Activated T-cell treated with anti-CD3 and anti-CD28 coated beads for 24 hours (primary cell): Measurements from ENCODE around the gene CNOT2.

Experiments used
- DNase-seq: peaks from one replicate; pipeline ENCODE4 v3.0.0-alpha.2; 2020; ENCODE audit warnings: low read depth

Gene CNOT2

GRCh38 chr12:70251661-70252060 is 8.4 kb downstream of the CNOT2 start:
- DNase-seq, result no peak

GRCh38 chr12:70252832-70253231 is 9.6 kb downstream of the CNOT2 start:
- no peak for DNase-seq

- DNase-seq, result no peak
These were observed 11.0 kb downstream of the CNOT2 start for GRCh38 chr12:70254225-70254624.

- DNase-seq, result no peak
These were observed 11.6 kb downstream of the CNOT2 start for GRCh38 chr12:70254846-70255245.

GRCh38 chr12:70255311-70255710 is 12.1 kb downstream of the CNOT2 start:
- DNase-seq, result no peak

GRCh38 chr12:70258605-70259403 is 15.6 kb downstream of the CNOT2 start:
- no peak for DNase-seq

GRCh38 chr12:70260646-70261045 is 17.4 kb downstream of the CNOT2 start:
- DNase-seq, result no peak

- no peak for DNase-seq
These were observed 21.0 kb downstream of the CNOT2 start for GRCh38 chr12:70264067-70264867.

GRCh38 chr12:70265132-70265531 is 21.9 kb downstream of the CNOT2 start:
- no peak for DNase-seq

- DNase-seq, result no peak
These were observed 24.3 kb downstream of the CNOT2 start for GRCh38 chr12:70267550-70267949.

- DNase-seq, result no peak
These were observed 25.7 kb downstream of the CNOT2 start for GRCh38 chr12:70268972-70269371.

GRCh38 chr12:70270108-70270507 is 26.9 kb downstream of the CNOT2 start:
- no peak for DNase-seq

- DNase-seq, result no peak
These were observed 27.8 kb downstream of the CNOT2 start for GRCh38 chr12:70271025-70271424.

GRCh38 chr12:70272510-70272909 is 29.3 kb downstream of the CNOT2 start:
- no peak for DNase-seq

GRCh38 chr12:70275045-70275444 is 31.8 kb downstream of the CNOT2 start:
- no peak for DNase-seq

GRCh38 chr12:70277973-70278372 is 34.7 kb downstream of the CNOT2 start:
- DNase-seq, result no peak

- DNase-seq, result no peak
These were observed 35.7 kb downstream of the CNOT2 start for GRCh38 chr12:70278945-70279344.

- no peak for DNase-seq
These were observed 40.0 kb downstream of the CNOT2 start for GRCh38 chr12:70283232-70283631.

- DNase-seq, result no peak
These were observed 45.6 kb downstream of the CNOT2 start for GRCh38 chr12:70288817-70289216.

- no peak for DNase-seq
These were observed 46.9 kb downstream of the CNOT2 start for GRCh38 chr12:70290116-70290515.

- DNase-seq, result no peak
These were observed 49.0 kb downstream of the CNOT2 start for GRCh38 chr12:70292017-70292776.

- DNase-seq, result peak; percentile 4
These were observed 61.7 kb downstream of the CNOT2 start for GRCh38 chr12:70304684-70305555.
